HT1080 (cell line): ENCODE measurements around the gene SNAI3. TPM values are rescaled to one million over a fixed set of nuclear protein-coding genes. Genes with fewer than 3 reads are reported as not detected.

Experiments used
- DNase-seq: peaks from one replicate; pipeline ENCODE4 v3.0.0-alpha.2; 2015; ENCODE audit warnings: low read depth
- total RNA-seq: library from RNA; depleted of rRNA; stranded (reverse); fragments of >200 nt; shearing (Covaris generic); gene quantifications from 2 replicates; pipeline ENCODE4 v1.2.3, GENCODE V29; 2014

Gene SNAI3
- total RNA-seq, 1 experiment from 2014 or later: 0.51 TPM

- DNase-seq: no peak
These were observed 5.7 kb upstream of the SNAI3 start for GRCh38 chr16:88691924-88692560.

GRCh38 chr16:88691129-88691813 lies 5.0 kb upstream of the SNAI3 start:
- no peak for DNase-seq

GRCh38 chr16:88690341-88691128 lies 4.2 kb upstream of the SNAI3 start:
- no peak for DNase-seq

GRCh38 chr16:88688013-88688778 lies 1.9 kb upstream of the SNAI3 start:
- DNase-seq: no peak

- no peak for DNase-seq
These were observed 1.3 kb upstream of the SNAI3 start for GRCh38 chr16:88687676-88688012.

- no peak for DNase-seq
These were observed 908 bp upstream of the SNAI3 start for GRCh38 chr16:88687254-88687576.

GRCh38 chr16:88686062-88686438 lies 257 bp downstream of the SNAI3 start:
- DNase-seq: no peak

GRCh38 chr16:88685156-88686061 lies 898 bp downstream of the SNAI3 start:
- peak; percentile 58 for DNase-seq

GRCh38 chr16:88684569-88685155 lies 1.6 kb downstream of the SNAI3 start:
- DNase-seq: no peak

- no peak for DNase-seq
These were observed 4.4 kb downstream of the SNAI3 start for GRCh38 chr16:88681709-88682451.

- DNase-seq: no peak
These were observed 5.1 kb downstream of the SNAI3 start for GRCh38 chr16:88681084-88681680.

GRCh38 chr16:88680554-88681083 lies 5.7 kb downstream of the SNAI3 start:
- DNase-seq: no peak

GRCh38 chr16:88678224-88678979 lies 7.9 kb downstream of the SNAI3 start:
- DNase-seq: no peak

GRCh38 chr16:88677721-88678120 lies 8.6 kb downstream of the SNAI3 start:
- DNase-seq: no peak

GRCh38 chr16:88676502-88677242 lies 9.6 kb downstream of the SNAI3 start:
- DNase-seq: no peak

GRCh38 chr16:88673716-88674379 lies 12.5 kb downstream of the SNAI3 start:
- DNase-seq: no peak

- DNase-seq: no peak
These were observed 13.5 kb downstream of the SNAI3 start for GRCh38 chr16:88672776-88673175.
